ENCODE data around the gene COL9A1.

- TF ChIP-seq CTCF (IDR thresholded peaks at IDR 0.05) (no peak), CHD2 (IDR thresholded peaks at IDR 0.05; ENCODE audit: low read length, partially characterized antibody) (no peak), EZH2phosphoT487 (IDR thresholded peaks at IDR 0.05; ENCODE audit: borderline replicate concordance, low read depth) (no peak), FOXM1 (IDR thresholded peaks at IDR 0.05; ENCODE audit: low read depth) (no peak), SIN3A (IDR thresholded peaks at IDR 0.05; ENCODE audit: borderline replicate concordance, low read depth, low read length) (no peak), NRF1 (IDR thresholded peaks at IDR 0.05; ENCODE audit: low read depth, low read length) (no peak), RAD21 (IDR thresholded peaks at IDR 0.05; ENCODE audit: low read length) (no peak), YY1 (IDR thresholded peaks at IDR 0.05; ENCODE audit: low read depth) (no peak)
Measured at GRCh38 chr6:70241991-70242420, 60.9 kb downstream of the COL9A1 start.
